ENCODE data around the gene KHNYN. TPM values are rescaled to one million over a fixed set of nuclear protein-coding genes. Genes with fewer than 3 reads are reported as not detected.
"Not testable (repeated sequence)": the region's sequence is repeated elsewhere in the genome, so short reads cannot be mapped to it uniquely, and the experiment has no call there.

The KHNYN gene
- polyA plus RNA-seq, 1 experiment: 19.7 TPM

DNA sequence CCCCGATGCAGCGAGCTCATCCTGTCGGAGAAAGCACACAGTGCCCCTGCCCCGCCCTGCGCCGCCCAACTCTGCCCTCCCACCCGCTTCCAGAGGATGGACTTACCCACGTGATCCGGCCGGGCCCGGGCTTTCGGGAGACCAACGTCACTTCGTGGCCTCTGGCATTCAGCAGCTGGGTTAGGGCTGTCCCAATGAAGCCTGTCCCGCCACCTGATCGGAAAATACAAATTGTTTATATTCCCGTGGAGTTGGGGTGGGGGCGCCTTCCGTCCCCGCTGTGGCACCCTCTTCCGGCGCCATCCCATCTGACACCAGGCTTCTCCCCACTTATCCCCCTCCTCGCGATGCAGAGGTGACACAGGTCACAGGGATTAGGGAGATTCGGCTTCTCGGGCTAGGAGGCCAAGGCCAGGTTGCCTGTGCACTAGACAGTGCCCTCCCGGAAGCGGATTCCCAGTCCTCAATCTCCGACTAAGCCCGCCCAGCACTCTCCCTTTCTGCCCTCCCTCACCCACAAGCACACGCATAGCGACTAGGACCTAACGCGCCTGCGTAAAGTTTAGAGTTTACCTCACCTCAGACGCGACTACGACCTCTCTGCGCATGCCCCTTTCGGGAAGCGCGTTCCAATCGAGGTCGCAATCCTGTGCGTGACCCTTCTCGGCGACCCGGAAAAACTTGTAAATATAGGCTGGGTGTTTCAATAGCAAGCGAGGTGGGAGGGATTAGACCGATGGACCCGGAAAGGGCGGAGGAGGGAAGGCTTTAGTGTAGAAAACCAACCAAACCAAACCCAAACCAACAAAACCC lies 12.7 kb downstream of the KHNYN start, which contains the start of gene SDR39U1:
TSS of gene SDR39U1 (minus strand) at position 537 of the 813 bp plus-strand sequence. CDS start at position 530, 7 bp downstream.
- H3K27me3 ChIP-seq (ENCODE audit: control insufficient read depth, insufficient read depth, low read length): no peaks in the 10 kb centered on the region
- ChIA-PET POLR2A (interaction anchor here (0.6 to 1.2 kb wide), 4 partner anchors 10 to 227 kb away, joined by 3 to 8 read pairs (median 6); partner anchors contain the start of gene MDP1), CTCF (interaction anchor here (0.6 to 3.6 kb wide), 13 partner anchors 9 to 1141 kb away, joined by 3 to 42 read pairs (median 4); partner anchors contain the start of genes ADCY4, CBLN3, CIDEB and IRF9)
- peak within 1 kb of the TSS; percentile 60 for H3K4me3 ChIP-seq (ENCODE audit: low read depth, low read length)
- peaks cover 22% of the 10 kb centered on the region for H3K36me3 ChIP-seq (ENCODE audit: control insufficient read depth, insufficient read depth, low read length)
- TF ChIP-seq, protein P1, sequence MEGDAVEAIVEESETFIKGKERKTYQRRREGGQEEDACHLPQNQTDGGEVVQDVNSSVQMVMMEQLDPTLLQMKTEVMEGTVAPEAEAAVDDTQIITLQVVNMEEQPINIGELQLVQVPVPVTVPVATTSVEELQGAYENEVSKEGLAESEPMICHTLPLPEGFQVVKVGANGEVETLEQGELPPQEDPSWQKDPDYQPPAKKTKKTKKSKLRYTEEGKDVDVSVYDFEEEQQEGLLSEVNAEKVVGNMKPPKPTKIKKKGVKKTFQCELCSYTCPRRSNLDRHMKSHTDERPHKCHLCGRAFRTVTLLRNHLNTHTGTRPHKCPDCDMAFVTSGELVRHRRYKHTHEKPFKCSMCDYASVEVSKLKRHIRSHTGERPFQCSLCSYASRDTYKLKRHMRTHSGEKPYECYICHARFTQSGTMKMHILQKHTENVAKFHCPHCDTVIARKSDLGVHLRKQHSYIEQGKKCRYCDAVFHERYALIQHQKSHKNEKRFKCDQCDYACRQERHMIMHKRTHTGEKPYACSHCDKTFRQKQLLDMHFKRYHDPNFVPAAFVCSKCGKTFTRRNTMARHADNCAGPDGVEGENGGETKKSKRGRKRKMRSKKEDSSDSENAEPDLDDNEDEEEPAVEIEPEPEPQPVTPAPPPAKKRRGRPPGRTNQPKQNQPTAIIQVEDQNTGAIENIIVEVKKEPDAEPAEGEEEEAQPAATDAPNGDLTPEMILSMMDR (IDR thresholded peaks at IDR 0.05; ENCODE audit: insufficient read depth, low read depth, low read length): no peak
- peak; percentile 98 for DNase-seq (ENCODE audit: low read depth)

DNA sequence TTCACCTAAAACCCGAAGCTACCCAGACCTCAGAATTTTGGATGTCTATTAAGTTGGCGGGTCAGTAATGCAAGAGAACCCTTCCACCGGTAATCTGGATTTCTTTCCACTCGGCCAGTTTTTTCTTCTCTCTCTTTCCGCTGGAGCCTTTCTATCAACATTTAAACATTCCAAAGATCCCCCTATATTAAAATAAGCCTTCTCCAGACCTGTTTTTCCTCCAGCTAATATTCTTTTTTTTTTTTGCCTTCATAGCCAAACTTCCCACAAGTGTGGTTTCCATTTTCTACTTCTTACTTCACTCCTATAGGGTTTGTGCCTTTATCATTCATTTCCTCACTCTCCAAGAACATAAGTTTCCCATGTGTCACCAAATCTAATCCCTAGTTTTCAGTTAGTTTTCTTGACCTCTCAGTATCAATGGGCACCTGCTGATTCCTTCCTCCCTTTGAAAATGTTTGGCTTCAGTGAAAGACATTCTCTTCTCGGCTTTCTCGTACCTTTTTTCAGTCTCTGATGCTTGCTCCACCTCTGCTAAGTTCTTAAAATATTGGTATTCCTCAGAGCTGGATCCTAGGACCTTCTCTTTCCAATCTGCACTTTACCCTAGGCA lies 13.4 kb downstream of the KHNYN start:
- no peak for DNase-seq (ENCODE audit: low read depth)
- ChIA-PET CTCF (interaction anchor here (0.6 to 1.5 kb wide), 4 partner anchors 39 to 1142 kb away, joined by 3 to 5 read pairs (median 3); no protein-coding TSS in a partner anchor), POLR2A (no interaction called here)
- Histone ChIP-seq H3K27me3 (ENCODE audit: control insufficient read depth, insufficient read depth, low read length) (no peaks in the 10 kb centered on the region), H3K36me3 (ENCODE audit: control insufficient read depth, insufficient read depth, low read length) (peaks cover 18% of the 10 kb centered on the region), H3K4me3 (ENCODE audit: low read depth, low read length) (peak overlapping the region; percentile 60)
- TF ChIP-seq, protein P1 (IDR thresholded peaks at IDR 0.05; ENCODE audit: insufficient read depth, low read depth, low read length): no peak

GRCh38 chr14:24450828-24451227 lies 21.1 kb downstream of the KHNYN start:
- CTCF ChIA-PET; H3K4me3 ChIP-seq (ENCODE audit: low read depth, low read length); H3K36me3 ChIP-seq (ENCODE audit: control insufficient read depth, insufficient read depth, low read length); DNase-seq (ENCODE audit: low read depth); H3K27me3 ChIP-seq (ENCODE audit: control insufficient read depth, insufficient read depth, low read length); POLR2A ChIA-PET: not testable (repeated sequence)

GRCh38 chr14:24456980-24457379 lies 27.2 kb downstream of the KHNYN start:
- POLR2A ChIA-PET: no interaction called here

GRCh38 chr14:24458736-24459135 lies 29.0 kb downstream of the KHNYN start:
- no peak for DNase-seq (ENCODE audit: low read depth)
- ChIA-PET CTCF (interaction anchor here (0.7 to 1.1 kb wide), 2 partner anchors 11 to 14 kb away, joined by 3 read pairs; no protein-coding TSS in a partner anchor), POLR2A (no interaction called here)
- Histone ChIP-seq H3K36me3 (ENCODE audit: control insufficient read depth, insufficient read depth, low read length) (no peaks in the 10 kb centered on the region), H3K27me3 (ENCODE audit: control insufficient read depth, insufficient read depth, low read length) (no peaks in the 10 kb centered on the region), H3K4me3 (ENCODE audit: low read depth, low read length) (no peak overlapping the region)
- TF ChIP-seq, protein P1 (IDR thresholded peaks at IDR 0.05; ENCODE audit: insufficient read depth, low read depth, low read length): no peak

More at GRCh38 chr14:24456980-24457379, 27.2 kb downstream of the KHNYN start:
- Histone ChIP-seq H3K27me3 (ENCODE audit: control insufficient read depth, insufficient read depth, low read length) (no peaks in the 10 kb centered on the region), H3K36me3 (ENCODE audit: control insufficient read depth, insufficient read depth, low read length) (no peaks in the 10 kb centered on the region), H3K4me3 (ENCODE audit: low read depth, low read length) (no peak overlapping the region)
- TF ChIP-seq, protein P1 (IDR thresholded peaks at IDR 0.05; ENCODE audit: insufficient read depth, low read depth, low read length): no peak
- CTCF ChIA-PET: interaction anchor here (0.8 kb wide), 1 partner anchor 25 kb away, joined by 4 read pairs; no protein-coding TSS in a partner anchor
- no peak for DNase-seq (ENCODE audit: low read depth)
